Smooth muscle cell (in vitro differentiated cells): ENCODE data around the gene RAB26. TPM values are rescaled to one million over a fixed set of nuclear protein-coding genes. Genes with fewer than 3 reads are reported as not detected.

Experiments used
- DNase-seq: peaks from one replicate; lab custom pipeline; 2025; ENCODE audit not compliant: unreplicated experiment; lab: John Stamatoyannopoulos, UW
- H2AFZ ChIP-seq: fragments of 200-600 bp; sonication (generic); 2 replicates; pipeline ENCODE4 v1.6.0; 2016; ENCODE audit warnings: antibody characterized with exemption, low read depth, mild to moderate bottlenecking
- H3F3A ChIP-seq: fragments of 200-600 bp; sonication (generic); 2 replicates; pipeline ENCODE4 v1.6.0; 2017; ENCODE audit warnings: antibody characterized with exemption, low read depth
- H3K27ac ChIP-seq: fragments of 200-600 bp; sonication (generic); 2 replicates; pipeline ENCODE4 v1.5.1; 2016; ENCODE audit warnings: low read depth, mild to moderate bottlenecking
- H3K27me3 ChIP-seq: fragments of 200-600 bp; sonication (generic); 2 replicates; pipeline ENCODE4 v1.6.1; 2016; ENCODE audit warnings: low read depth, mild to moderate bottlenecking
- H3K36me3 ChIP-seq: fragments of 200-600 bp; sonication (generic); 2 replicates; pipeline ENCODE4 v1.5.1; 2016; ENCODE audit warnings: low read depth
- H3K4me1 ChIP-seq: fragments of 200-600 bp; sonication (generic); 2 replicates; pipeline ENCODE4 v1.5.1; 2016; ENCODE audit warnings: low read depth
- H3K4me2 ChIP-seq: fragments of 200-600 bp; sonication (generic); 2 replicates; pipeline ENCODE4 v1.6.0; 2016; ENCODE audit warnings: mild to moderate bottlenecking
- H3K4me3 ChIP-seq: fragments of 200-600 bp; sonication (generic); 2 replicates; pipeline ENCODE4 v1.5.1; 2016; ENCODE audit warnings: mild to moderate bottlenecking
- H3K79me2 ChIP-seq: fragments of 200-600 bp; sonication (generic); 2 replicates; pipeline ENCODE4 v1.6.0; 2016; ENCODE audit warnings: low read depth, mild to moderate bottlenecking
- H3K9ac ChIP-seq: fragments of 200-600 bp; sonication (generic); 2 replicates; pipeline ENCODE4 v1.6.0; 2016; ENCODE audit warnings: low read depth
- H3K9me3 ChIP-seq: fragments of 200-600 bp; sonication (generic); replicated peaks from 2 replicates; pipeline ENCODE4 v1.5.1; 2016; ENCODE audit warnings: low read depth
- H4K20me1 ChIP-seq: fragments of 200-600 bp; sonication (generic); 2 replicates; pipeline ENCODE4 v1.6.0; 2016; ENCODE audit warnings: low read depth
- WGBS: methylation state at CpG from one replicate; pipeline ENCODE4 v1.1.7; 2016; ENCODE audit warnings: low lambda C conversion rate; 5-methylcytosine and 5-hydroxymethylcytosine counted together
- polyA plus RNA-seq: library from polyadenylated mRNA; unstranded; fragments of >200 nt; fragmentation: Nextera tagmentation; extraction: Ambion mirVana; gene quantifications from 2 replicates; pipeline ENCODE4 v1.2.1, GENCODE V29; 2016
- total RNA-seq: library from RNA; depleted of rRNA; stranded (reverse); fragments of >200 nt; gene quantifications from 2 replicates; pipeline ENCODE4 v1.2.3, GENCODE V29; 2014
- TF ChIP-seq, protein P1 (sequence below): fragments of 200-600 bp; sonication (generic); IDR thresholded peaks from 2 replicates; pipeline ENCODE4 v1.5.1; 2017; ENCODE audit warnings: borderline replicate concordance, mild to moderate bottlenecking, antibody characterized with exemption; ENCODE audit not compliant: insufficient read depth, poor library complexity, severe bottlenecking

Gene RAB26
- total and polyA plus RNA-seq, 2 experiments from 2014 or later: 1.3 TPM; not detected in 1

DNA sequence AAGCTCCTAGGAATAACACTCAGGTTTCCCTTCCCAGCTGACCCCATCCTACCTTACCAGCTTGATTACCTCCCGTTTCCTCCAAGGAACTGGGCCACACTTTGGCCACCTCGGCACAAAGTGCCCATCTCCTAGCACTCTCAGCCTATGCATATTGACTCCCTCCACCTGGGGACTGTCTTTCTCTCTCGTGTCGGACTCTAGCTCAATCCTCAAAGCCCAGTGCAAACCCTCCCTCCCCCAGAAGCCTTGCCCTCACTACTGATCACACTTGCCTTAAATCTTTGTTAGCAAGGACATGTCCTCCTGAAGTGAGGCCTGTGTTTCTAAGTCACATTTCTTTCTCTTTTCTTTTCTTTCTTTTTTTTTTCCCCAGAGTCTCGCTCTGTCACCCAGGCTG lies 2.6 kb upstream of the RAB26 start:
- WGBS: 83% methylated on average over 5 of the region's 5 CpGs
- TF ChIP-seq, protein P1, sequence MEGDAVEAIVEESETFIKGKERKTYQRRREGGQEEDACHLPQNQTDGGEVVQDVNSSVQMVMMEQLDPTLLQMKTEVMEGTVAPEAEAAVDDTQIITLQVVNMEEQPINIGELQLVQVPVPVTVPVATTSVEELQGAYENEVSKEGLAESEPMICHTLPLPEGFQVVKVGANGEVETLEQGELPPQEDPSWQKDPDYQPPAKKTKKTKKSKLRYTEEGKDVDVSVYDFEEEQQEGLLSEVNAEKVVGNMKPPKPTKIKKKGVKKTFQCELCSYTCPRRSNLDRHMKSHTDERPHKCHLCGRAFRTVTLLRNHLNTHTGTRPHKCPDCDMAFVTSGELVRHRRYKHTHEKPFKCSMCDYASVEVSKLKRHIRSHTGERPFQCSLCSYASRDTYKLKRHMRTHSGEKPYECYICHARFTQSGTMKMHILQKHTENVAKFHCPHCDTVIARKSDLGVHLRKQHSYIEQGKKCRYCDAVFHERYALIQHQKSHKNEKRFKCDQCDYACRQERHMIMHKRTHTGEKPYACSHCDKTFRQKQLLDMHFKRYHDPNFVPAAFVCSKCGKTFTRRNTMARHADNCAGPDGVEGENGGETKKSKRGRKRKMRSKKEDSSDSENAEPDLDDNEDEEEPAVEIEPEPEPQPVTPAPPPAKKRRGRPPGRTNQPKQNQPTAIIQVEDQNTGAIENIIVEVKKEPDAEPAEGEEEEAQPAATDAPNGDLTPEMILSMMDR: no peak
- H3K27ac ChIP-seq: no peak overlapping the region
- no peaks in the 10 kb centered on the region for H3K36me3 ChIP-seq
- no peak overlapping the region for H2AFZ ChIP-seq
- no peak overlapping the region for H3K9ac ChIP-seq
- no peaks in the 10 kb centered on the region for H3K27me3 ChIP-seq
- H3F3A ChIP-seq: peaks cover 10% of the 10 kb centered on the region
- H3K9me3 ChIP-seq: no peaks in the 10 kb centered on the region
- peaks cover 37% of the 10 kb centered on the region for H4K20me1 ChIP-seq
- DNase-seq: no peak
- H3K4me2 ChIP-seq: no peak overlapping the region
- no peaks in the 10 kb centered on the region for H3K79me2 ChIP-seq
- no peak overlapping the region for H3K4me3 ChIP-seq
- peaks cover 14% of the 10 kb centered on the region for H3K4me1 ChIP-seq

DNA sequence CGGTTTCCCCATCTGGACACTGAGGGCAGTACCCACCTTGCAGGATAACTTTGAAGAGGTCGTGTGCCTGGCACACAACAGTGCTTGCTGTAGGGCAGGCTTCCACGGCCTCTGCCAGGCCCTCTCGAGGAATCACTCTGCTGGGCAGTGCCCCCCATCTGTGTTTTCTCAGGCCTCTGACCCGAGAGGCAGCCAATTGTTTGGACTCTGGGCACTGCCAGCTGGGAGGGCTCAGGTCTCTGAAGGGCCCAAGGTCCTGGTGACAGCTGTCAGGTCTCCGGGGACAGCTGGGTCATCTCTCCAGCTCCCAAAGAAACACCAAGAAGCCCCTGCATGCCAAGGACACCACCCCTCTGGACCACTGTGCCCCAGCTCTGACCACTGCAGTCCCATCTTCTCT lies 1.0 kb upstream of the RAB26 start:
- Histone ChIP-seq H3K4me1 (peaks cover 23% of the 10 kb centered on the region), H3K79me2 (peaks cover 6% of the 10 kb centered on the region), H3F3A (peaks cover 24% of the 10 kb centered on the region), H3K4me2 (no peak overlapping the region), H2AFZ (no peak overlapping the region), H4K20me1 (peaks cover 52% of the 10 kb centered on the region), H3K9me3 (no peaks in the 10 kb centered on the region), H3K36me3 (no peaks in the 10 kb centered on the region), H3K27ac (no peak overlapping the region), H3K4me3 (no peak overlapping the region), H3K9ac (no peak overlapping the region), H3K27me3 (no peaks in the 10 kb centered on the region)
- DNase-seq: no peak
- TF ChIP-seq, protein P1: no peak
- 90% methylated on average over 6 of the region's 6 CpGs for WGBS

DNA sequence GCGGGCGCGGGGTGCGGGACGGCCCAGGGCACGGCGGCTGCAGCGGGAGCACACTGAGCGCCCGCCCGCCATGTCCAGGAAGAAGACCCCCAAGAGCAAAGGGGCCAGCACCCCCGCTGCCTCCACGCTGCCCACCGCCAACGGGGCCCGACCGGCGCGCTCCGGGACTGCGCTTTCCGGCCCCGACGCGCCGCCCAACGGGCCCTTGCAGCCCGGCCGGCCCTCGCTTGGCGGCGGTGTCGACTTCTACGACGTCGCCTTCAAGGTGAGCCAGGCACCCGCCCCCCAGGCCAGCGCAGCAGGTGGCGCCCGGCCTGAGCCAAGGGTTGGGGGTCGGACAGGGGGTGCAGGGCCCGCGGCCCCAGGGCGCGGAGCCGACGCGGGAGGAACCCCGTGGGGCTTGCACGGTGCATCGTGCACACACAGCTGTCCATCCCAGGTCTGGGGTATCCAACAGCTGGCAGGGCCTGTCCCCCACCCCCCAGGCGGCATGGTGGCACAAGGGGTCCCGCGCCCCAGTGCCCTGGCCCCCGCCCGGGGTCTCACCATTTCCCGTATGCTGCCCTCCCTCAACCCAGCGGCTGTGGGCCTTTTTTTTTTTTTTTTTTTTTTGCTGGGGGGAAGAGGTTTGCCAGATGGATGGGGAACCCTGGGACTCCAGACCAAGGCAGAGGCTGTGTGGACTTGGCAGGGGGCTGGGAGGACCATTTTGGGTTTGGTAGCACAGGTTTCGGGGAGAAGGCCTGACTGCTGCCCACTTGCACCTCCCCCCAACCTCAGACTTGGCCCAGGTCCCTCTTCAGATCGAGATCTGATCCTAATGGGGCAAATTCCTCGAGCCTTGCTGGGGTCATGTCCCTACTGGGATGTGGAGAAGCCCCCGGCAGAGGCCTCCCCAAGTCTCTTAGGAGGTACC lies 547 bp downstream of the RAB26 start:
- Histone ChIP-seq H3K4me1 (peaks cover 39% of the 10 kb centered on the region), H3K4me2 (peak overlapping the region; percentile 89), H3F3A (peaks cover 24% of the 10 kb centered on the region), H3K36me3 (no peaks in the 10 kb centered on the region), H2AFZ (no peak overlapping the region), H3K9ac (no peak overlapping the region), H3K4me3 (peak overlapping the region; percentile 56), H4K20me1 (peaks cover 68% of the 10 kb centered on the region), H3K9me3 (no peaks in the 10 kb centered on the region), H3K27ac (no peak overlapping the region), H3K79me2 (peaks cover 22% of the 10 kb centered on the region), H3K27me3 (no peaks in the 10 kb centered on the region)
- TF ChIP-seq, protein P1: no peak
- 3% methylated on average over 46 of the region's 62 CpGs for WGBS
- no peak for DNase-seq
